ENCODE data around the gene COBL. TPM values are rescaled to one million over a fixed set of nuclear protein-coding genes. Genes with fewer than 3 reads are reported as not detected.

The COBL gene
- total and polyA plus RNA-seq, 2 of the 8 experiments (the other 6 are each of a cell fraction or from before 2014, with no cell fraction given), result 13.8 to 40.4 TPM

DNA sequence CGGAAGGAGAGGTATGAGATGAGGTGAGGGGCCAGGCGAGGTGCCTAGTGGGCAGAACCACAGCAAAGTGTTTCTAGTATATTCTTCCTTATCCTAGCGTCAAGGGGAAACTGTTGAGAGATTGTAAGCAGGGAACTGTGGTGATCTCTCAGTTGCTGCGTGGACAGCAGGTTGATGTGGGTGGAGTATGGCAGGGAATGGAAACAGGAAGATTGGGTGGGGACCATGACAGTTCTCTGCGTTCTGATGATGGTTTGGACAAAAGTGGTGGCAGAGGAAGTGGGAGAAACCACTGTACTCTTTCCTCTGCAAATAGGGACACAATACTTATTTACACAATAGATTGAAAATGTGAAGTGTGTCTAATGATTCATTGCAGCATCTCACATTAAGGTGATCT lies 342.4 kb downstream of the COBL start:
- Histone ChIP-seq H2BK12ac (ENCODE audit: low read depth, low read length) (no peak overlapping the region), H3K4me1 (replicated peaks in 1 of 4; ENCODE audit: control insufficient read depth in 3 of 4, insufficient read depth in 4 of 4, low read length in 3 of 4) (no peaks in the 10 kb centered on the region), H3K4me2 (ENCODE audit: insufficient read depth in 1 of 2, low read depth in 2 of 2, low read length in 2 of 2) (no peak overlapping the region), H3K79me1 (ENCODE audit: low read depth, low read length) (no peaks in the 10 kb centered on the region), H4K91ac (replicated peaks; ENCODE audit: insufficient read length, low read length) (no peak overlapping the region), H3K4ac (replicated peaks; ENCODE audit: insufficient read length, low read depth, low read length) (no peak overlapping the region), H4K8ac (ENCODE audit: extremely low read depth, insufficient read depth, low read length) (no peak overlapping the region), H3K9ac (replicated peaks in 1 of 4; ENCODE audit: extremely low read depth in 1 of 4, low read depth in 3 of 4, low read length in 3 of 4) (no peak overlapping the region), H3K27ac (ENCODE audit: low read depth, low read length) (no peak overlapping the region), H2AFZ (ENCODE audit: low read length) (no peak overlapping the region), H2BK5ac (ENCODE audit: low read depth, low read length) (no peak overlapping the region), H2BK120ac (replicated peaks; ENCODE audit: low read depth, low read length) (no peak overlapping the region), H3K18ac (ENCODE audit: extremely low read depth, low read length) (no peak overlapping the region), H3K23me2 (ENCODE audit: low read depth, low read length) (no peaks in the 10 kb centered on the region; the same call in 1 of the 2 replicates), H3K14ac (ENCODE audit: insufficient read length) (no peak overlapping the region), H3K4me3 (ENCODE audit: extremely low read depth in 1 of 4, insufficient read depth in 2 of 4, low read depth in 3 of 4, low read length in 4 of 4) (no peak overlapping the region), H4K5ac (ENCODE audit: insufficient read length, low read depth, low read length) (no peak overlapping the region), H3K56ac (replicated peaks; ENCODE audit: insufficient read length, low read depth, low read length) (no peak overlapping the region), H3K79me2 (ENCODE audit: control insufficient read depth in 1 of 2, insufficient read depth in 2 of 2, low read length in 2 of 2) (no peaks in the 10 kb centered on the region), H4K20me1 (replicated peaks in 1 of 2; ENCODE audit: control insufficient read depth in 1 of 2, insufficient read depth in 2 of 2, low read length in 2 of 2) (no peaks in the 10 kb centered on the region), H3K36me3 (ENCODE audit: control insufficient read depth in 2 of 4, insufficient read depth in 4 of 4, low read length in 3 of 4) (no peaks in the 10 kb centered on the region), H3K23ac (ENCODE audit: insufficient read length) (no peak overlapping the region), H3K27me3 (replicated peaks in 1 of 4; ENCODE audit: control insufficient read depth in 3 of 4, extremely low read depth in 1 of 4, insufficient read depth in 3 of 4, low read length in 3 of 4) (no peaks in the 10 kb centered on the region; a peak in 1 of 7 replicates), H2BK20ac (ENCODE audit: low read length) (no peak overlapping the region), H2BK15ac (ENCODE audit: low read length) (no peak overlapping the region), H2AK5ac (ENCODE audit: low read depth, low read length) (no peak overlapping the region), H3K9me3 (ENCODE audit: insufficient read depth in 2 of 2, low read depth in 1 of 2, low read length in 1 of 2) (no peaks in the 10 kb centered on the region; a peak in 1 of 4 replicates)
- WGBS, 2 experiments (ENCODE audit: extremely low coverage in 1 of 2, insufficient coverage in 1 of 2, insufficient read length in 1 of 2, insufficient replicate concordance in 2 of 2, low coverage in 1 of 2, low lambda C conversion rate in 2 of 2, missing lambda C conversion rate in 1 of 2), result 96% methylated on average over 5 of the region's 5 CpGs; no CpG with 5 or more reads in 1 of the 2 experiments
- TF ChIP-seq SIN3A (conservative IDR thresholded peaks at IDR 0.05 in 1 of 2, IDR thresholded peaks at IDR 0.05 in 1 of 2; ENCODE audit: low read depth in 1 of 2, low read length in 2 of 2) (no peak), PHF8 (conservative IDR thresholded peaks at IDR 0.05; ENCODE audit: low read depth, low read length) (no peak), GABPA (IDR thresholded peaks at IDR 0.05; ENCODE audit: borderline replicate concordance, insufficient read depth, low read length) (no peak)
- no peak for FAIRE-seq
- ChIA-PET CTCF (ENCODE audit: partially characterized antibody) (interaction anchor here (1.1 kb wide), 1 partner anchor 556 kb away, joined by 3 read pairs; no protein-coding TSS in a partner anchor), POLR2A (ENCODE audit: partially characterized antibody) (no interaction called here)
- DNase-seq (ENCODE audit: low read depth in 1 of 2, low spot score in 2 of 2), result no peak
